GM12891 (cell line): ENCODE data around the gene ZBTB47.

Experiments
- POLR2AphosphoS5 ChIP-seq: IDR thresholded peaks from 2 replicates; pipeline ENCODE4 v1.6.1; 2011; ENCODE audit warnings: low read depth, low read length, control low read depth
- SPI1 ChIP-seq: IDR thresholded peaks from 2 replicates; pipeline ENCODE4 v1.6.1; 2011; ENCODE audit warnings: low read depth, low read length, control low read depth
- TAF1 ChIP-seq: IDR thresholded peaks from 2 replicates; pipeline ENCODE4 v1.6.1; 2011; ENCODE audit warnings: low read depth, low read length, control low read depth

- TF ChIP-seq TAF1, result no peak
- no peak for TF ChIP-seq SPI1
- no peak for TF ChIP-seq POLR2AphosphoS5
These were observed 52.6 kb downstream of the ZBTB47 start for GRCh38 chr3:42705962-42706585.
